PFSK-1 (cell line): ENCODE data around the gene BICD2.

Source experiments
- FOXP2 ChIP-seq: optimal IDR thresholded peaks from 2 replicates; pipeline ENCODE3; 2011; ENCODE audit warnings: borderline replicate concordance, control low read depth, inconsistent platforms; ENCODE audit not compliant: insufficient read depth; ENCODE audit errors: extremely low read length, extremely low read depth
- POLR2AphosphoS5 ChIP-seq: IDR thresholded peaks from 2 replicates; pipeline ENCODE4 v1.6.1; 2012; ENCODE audit warnings: low read depth, mild to moderate bottlenecking, control low read depth, low read length, moderate library complexity
- SIN3A ChIP-seq: IDR thresholded peaks from 2 replicates; pipeline ENCODE4 v1.6.1; 2012; ENCODE audit warnings: mild to moderate bottlenecking, low read length, moderate library complexity, borderline replicate concordance; ENCODE audit not compliant: insufficient read depth
- TAF1 ChIP-seq: IDR thresholded peaks from 2 replicates; pipeline ENCODE4 v1.6.1; 2012; ENCODE audit warnings: low read length, control low read depth, borderline replicate concordance; ENCODE audit not compliant: insufficient read depth
- TF ChIP-seq, protein P1 (sequence below), 2 experiments: IDR thresholded peaks; 2 replicates each; pipeline versions ENCODE4 v1.6.1 to v1.8.0; 2011 to 2012; ENCODE audit warnings: low read depth in 2 of 2, low read length in 2 of 2, control low read depth in 1 of 2, inconsistent platforms in 1 of 2, mild to moderate bottlenecking in 1 of 2, moderate library complexity in 1 of 2; ENCODE audit not compliant: insufficient read depth in 1 of 2

DNA sequence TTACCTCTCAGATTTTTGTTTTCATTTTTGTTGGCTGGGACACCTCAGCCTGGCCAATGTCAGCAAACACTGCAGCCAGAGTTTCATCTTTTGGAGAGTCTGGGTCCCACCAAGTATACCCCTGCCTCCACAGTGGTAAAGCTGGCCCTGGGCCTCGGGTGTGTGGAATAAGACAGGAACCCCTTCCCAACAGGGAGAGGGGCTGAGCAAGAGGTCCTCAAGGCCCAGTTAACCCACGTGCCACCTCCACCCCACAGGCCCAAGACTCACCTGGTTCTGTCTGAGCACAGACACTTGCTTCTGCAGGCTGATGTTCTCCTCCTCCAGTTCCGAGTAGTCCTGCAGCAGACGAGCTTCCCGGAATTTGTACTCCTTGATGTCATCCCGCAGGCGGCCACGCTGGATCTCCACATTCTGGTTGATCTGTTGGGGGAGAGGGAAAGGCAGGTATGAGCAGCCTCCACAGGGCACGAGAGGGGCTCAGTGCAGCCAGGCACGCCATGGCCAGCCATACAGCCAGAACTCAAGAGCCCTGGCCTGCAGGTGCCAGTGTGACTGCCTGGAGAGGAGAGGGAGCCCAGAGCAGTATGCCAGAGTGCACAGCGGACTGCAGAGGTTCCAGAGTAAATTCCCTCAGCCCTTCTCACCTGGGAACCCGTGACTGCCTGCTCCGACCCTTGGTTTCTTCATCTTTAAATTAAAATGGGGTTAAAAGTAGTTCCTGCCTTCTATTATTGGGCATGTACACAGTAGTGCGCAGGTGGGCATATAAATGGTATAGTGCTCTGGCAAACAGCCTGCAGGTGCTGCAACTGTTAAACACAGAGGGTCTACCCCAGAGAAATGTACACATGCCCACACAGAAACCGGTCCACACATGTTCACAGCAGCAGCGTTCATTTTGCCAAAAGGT is 42.0 kb downstream of the BICD2 start:
- TF ChIP-seq POLR2AphosphoS5 (no peak), TAF1 (no peak), SIN3A (no peak), FOXP2 (no peak)
- TF ChIP-seq, protein P1, sequence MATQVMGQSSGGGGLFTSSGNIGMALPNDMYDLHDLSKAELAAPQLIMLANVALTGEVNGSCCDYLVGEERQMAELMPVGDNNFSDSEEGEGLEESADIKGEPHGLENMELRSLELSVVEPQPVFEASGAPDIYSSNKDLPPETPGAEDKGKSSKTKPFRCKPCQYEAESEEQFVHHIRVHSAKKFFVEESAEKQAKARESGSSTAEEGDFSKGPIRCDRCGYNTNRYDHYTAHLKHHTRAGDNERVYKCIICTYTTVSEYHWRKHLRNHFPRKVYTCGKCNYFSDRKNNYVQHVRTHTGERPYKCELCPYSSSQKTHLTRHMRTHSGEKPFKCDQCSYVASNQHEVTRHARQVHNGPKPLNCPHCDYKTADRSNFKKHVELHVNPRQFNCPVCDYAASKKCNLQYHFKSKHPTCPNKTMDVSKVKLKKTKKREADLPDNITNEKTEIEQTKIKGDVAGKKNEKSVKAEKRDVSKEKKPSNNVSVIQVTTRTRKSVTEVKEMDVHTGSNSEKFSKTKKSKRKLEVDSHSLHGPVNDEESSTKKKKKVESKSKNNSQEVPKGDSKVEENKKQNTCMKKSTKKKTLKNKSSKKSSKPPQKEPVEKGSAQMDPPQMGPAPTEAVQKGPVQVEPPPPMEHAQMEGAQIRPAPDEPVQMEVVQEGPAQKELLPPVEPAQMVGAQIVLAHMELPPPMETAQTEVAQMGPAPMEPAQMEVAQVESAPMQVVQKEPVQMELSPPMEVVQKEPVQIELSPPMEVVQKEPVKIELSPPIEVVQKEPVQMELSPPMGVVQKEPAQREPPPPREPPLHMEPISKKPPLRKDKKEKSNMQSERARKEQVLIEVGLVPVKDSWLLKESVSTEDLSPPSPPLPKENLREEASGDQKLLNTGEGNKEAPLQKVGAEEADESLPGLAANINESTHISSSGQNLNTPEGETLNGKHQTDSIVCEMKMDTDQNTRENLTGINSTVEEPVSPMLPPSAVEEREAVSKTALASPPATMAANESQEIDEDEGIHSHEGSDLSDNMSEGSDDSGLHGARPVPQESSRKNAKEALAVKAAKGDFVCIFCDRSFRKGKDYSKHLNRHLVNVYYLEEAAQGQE (IDR thresholded peaks at IDR 0.05; ENCODE audit: insufficient read depth in 1 of 2, low read depth in 2 of 2, low read length in 2 of 2), result no peak
